CD4-positive, alpha-beta T cell treated with Interleukin-17A for 4 hours (primary cell): ENCODE data around the gene TRIM49B.
"Not testable (repeated sequence)": the region's sequence is repeated elsewhere in the genome, so short reads cannot be mapped to it uniquely, and the experiment has no call there.

Source experiments
- DNase-seq: peaks from one replicate; pipeline ENCODE4 v3.0.0-alpha.2; 2020; ENCODE audit warnings: mixed read lengths

Gene TRIM49B

GRCh38 chr11:49028523-49028922 is at the start of gene TRIM49B:
TRIM49B (plus strand) TSS chr11:49028823; CDS start chr11:49031600, 2,777 bp downstream.
- not testable (repeated sequence) for DNase-seq

- not testable (repeated sequence) for DNase-seq
Measured at GRCh38 chr11:48983785-48984184, 44.8 kb upstream of the TRIM49B start, which contains the start of gene TRIM51G. TRIM51G (minus strand) TSS chr11:48983885; CDS start chr11:48981695, 2,190 bp downstream.

GRCh38 chr11:49048229-49048628 is 19.6 kb downstream of the TRIM49B start:
- DNase-seq = not testable (repeated sequence)

GRCh38 chr11:49049821-49050220 is 21.2 kb downstream of the TRIM49B start:
- not testable (repeated sequence) for DNase-seq

- DNase-seq = not testable (repeated sequence)
Measured at GRCh38 chr11:49059012-49059411, 30.4 kb downstream of the TRIM49B start, which contains the start of gene TRIM64C. TRIM64C (minus strand) TSS chr11:49059112; CDS start chr11:49059112, 0 bp downstream.

GRCh38 chr11:49069897-49070296 is 41.3 kb downstream of the TRIM49B start:
- DNase-seq = not testable (repeated sequence)
